Ammon's horn (tissue), 1 donor: Measurements from ENCODE around the gene ENKD1.
"Not testable (repeated sequence)": the region's sequence is repeated elsewhere in the genome, so short reads cannot be mapped to it uniquely, and the experiment has no call there.

ENCODE experiments used
- DNase-seq: peaks from one replicate; pipeline ENCODE4 v3.0.0-alpha.2; 2016; ENCODE audit warnings: low spot score

The ENKD1 gene

GRCh38 chr16:67666559-67667452 lies at the start of gene ENKD1, which contains the start of gene C16orf86:
Gene ENKD1 (minus strand): TSS chr16:67666750. CDS start chr16:67666442, 308 bp downstream.
Gene C16orf86 (plus strand): TSS chr16:67666814. CDS start chr16:67666971, 157 bp downstream.
- DNase-seq: peak; percentile 88

GRCh38 chr16:67716097-67716496 lies 49.5 kb upstream of the ENKD1 start:
- no peak for DNase-seq

- no peak for DNase-seq
Measured at GRCh38 chr16:67714522-67714921, 48.0 kb upstream of the ENKD1 start.

GRCh38 chr16:67713647-67714273 lies 47.2 kb upstream of the ENKD1 start:
- no peak for DNase-seq

- no peak for DNase-seq
Measured at GRCh38 chr16:67710607-67711006, 44.1 kb upstream of the ENKD1 start.

- no peak for DNase-seq
Measured at GRCh38 chr16:67709050-67709449, 42.5 kb upstream of the ENKD1 start.

GRCh38 chr16:67708368-67708771 lies 41.8 kb upstream of the ENKD1 start:
- no peak for DNase-seq

GRCh38 chr16:67707790-67708189 lies 41.2 kb upstream of the ENKD1 start:
- DNase-seq: no peak

GRCh38 chr16:67707210-67707609 lies 40.7 kb upstream of the ENKD1 start:
- DNase-seq: no peak

GRCh38 chr16:67704110-67704509 lies 37.6 kb upstream of the ENKD1 start:
- DNase-seq: no peak

- no peak for DNase-seq
Measured at GRCh38 chr16:67703626-67704025, 37.1 kb upstream of the ENKD1 start.

- no peak for DNase-seq
Measured at GRCh38 chr16:67702130-67702529, 35.6 kb upstream of the ENKD1 start.

GRCh38 chr16:67701420-67701819 lies 34.9 kb upstream of the ENKD1 start:
- no peak for DNase-seq

GRCh38 chr16:67699265-67699664 lies 32.7 kb upstream of the ENKD1 start:
- DNase-seq: no peak

- DNase-seq: no peak
Measured at GRCh38 chr16:67697422-67698185, 31.1 kb upstream of the ENKD1 start.

- DNase-seq: no peak
Measured at GRCh38 chr16:67694611-67695010, 28.1 kb upstream of the ENKD1 start.

- not testable (repeated sequence) for DNase-seq
Measured at GRCh38 chr16:67693517-67694285, 27.2 kb upstream of the ENKD1 start.

- DNase-seq: no peak
Measured at GRCh38 chr16:67685388-67686112, 19.0 kb upstream of the ENKD1 start.

GRCh38 chr16:67683767-67684166 lies 17.2 kb upstream of the ENKD1 start:
- DNase-seq: no peak

- no peak for DNase-seq
Measured at GRCh38 chr16:67679935-67680897, 13.7 kb upstream of the ENKD1 start.
